Epithelial cell of esophagus (primary cell): ENCODE results near the gene C8G.

ENCODE experiments used
- DNase-seq: peaks from one replicate; pipeline ENCODE4 v3.0.0; 2010; ENCODE audit warnings: low read depth
- H3K4me3 ChIP-seq: 2 replicates; pipeline ENCODE4 v1.5.1; 2011; ENCODE audit warnings: mild to moderate bottlenecking, low read length, control low read depth
- CTCF ChIP-seq: IDR thresholded peaks from 2 replicates; pipeline ENCODE4 v1.5.1; 2011; ENCODE audit warnings: low read depth, mild to moderate bottlenecking, low read length, control low read depth, inconsistent platforms; ENCODE audit not compliant: insufficient read depth; ENCODE audit errors: missing control alignments

The C8G gene

DNA sequence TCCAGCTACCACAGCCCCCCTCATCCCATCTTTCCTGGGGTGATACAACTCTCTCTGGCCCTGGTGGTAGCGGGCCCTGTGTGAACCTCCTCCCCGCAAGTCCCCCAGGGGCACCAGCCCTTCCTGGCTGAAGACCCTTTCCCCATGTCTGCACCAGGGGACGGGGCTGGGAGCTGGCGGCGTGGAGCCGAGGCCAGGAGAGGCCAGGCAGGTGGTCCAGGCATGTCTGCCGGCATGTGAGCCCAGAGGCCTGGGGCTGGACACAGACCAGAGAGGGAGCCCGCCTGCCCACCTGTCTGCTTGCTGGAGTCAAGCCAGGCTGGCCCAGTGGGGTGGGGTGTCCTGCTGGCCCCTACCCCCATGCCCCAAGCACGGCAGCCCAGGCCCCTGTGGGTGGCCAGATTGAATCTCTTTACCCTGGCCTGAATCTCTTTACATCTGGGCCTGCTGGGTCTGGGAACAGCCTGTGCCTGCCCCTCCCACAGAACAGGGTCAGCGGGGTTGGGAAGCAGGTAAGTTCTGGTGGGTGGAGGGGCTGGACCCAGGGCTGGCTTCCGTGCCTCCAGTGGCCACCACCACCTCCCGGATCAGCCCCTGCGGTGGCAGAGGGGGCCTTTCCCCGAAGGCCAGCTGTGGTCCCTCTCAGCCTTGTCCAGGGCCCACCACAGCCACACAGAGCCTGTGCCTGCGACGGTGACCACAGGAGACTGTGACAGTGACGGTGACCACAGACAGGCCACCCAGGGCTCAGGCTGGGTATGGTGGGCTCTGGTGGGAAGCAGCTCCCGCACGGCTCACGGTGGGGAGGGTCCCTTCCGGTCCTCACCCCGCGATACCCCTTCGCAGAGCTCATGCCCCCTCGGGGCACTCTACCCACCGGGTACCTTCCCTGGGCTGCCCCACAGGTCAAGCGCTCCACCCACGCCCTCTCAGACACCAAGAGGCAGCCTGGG is 14.1 kb downstream of the C8G start:
- TF ChIP-seq CTCF = no peak
- DNase-seq = no peak
- no peak overlapping the region for H3K4me3 ChIP-seq

DNA sequence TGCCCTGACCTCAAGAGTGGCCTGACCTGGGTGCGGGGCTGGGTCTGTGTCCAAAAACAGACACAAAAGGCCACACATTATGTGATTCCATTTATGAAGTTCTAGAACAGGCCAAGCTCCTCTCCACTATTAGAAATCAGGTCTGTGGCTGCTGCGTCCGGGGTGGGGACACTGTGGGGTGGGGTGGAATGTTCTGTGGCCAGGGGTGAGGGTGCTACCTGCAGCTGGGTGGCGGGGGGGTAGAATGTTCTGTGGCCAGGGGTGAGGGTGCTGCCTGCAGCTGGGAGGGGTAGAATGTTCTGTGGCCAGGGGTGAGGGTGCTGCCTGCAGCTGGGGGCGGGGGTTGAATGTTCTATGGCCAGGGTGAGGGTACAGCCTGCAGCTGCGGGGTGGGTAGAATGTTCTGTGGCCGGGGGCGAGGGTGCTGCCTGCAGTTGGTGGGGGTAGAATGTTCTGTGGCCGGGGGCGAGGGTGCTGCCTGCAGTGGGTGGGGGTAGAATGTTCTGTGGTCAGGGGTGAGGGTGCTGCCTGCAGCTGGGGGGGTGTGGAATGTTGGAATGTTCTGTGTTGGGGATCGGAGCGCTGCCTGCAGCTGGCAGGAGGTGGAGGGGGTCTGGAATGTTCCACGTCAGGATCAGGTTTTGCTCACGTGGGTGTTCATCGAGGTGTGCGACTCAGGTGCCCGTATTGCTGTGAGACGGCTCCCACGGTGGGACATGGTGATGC is 15.3 kb downstream of the C8G start:
- H3K4me3 ChIP-seq = no peak overlapping the region
- DNase-seq = no peak
- TF ChIP-seq CTCF = no peak

GRCh38 chr9:136960938-136961275 is 15.9 kb downstream of the C8G start:
- DNase-seq = no peak
- no peak overlapping the region for H3K4me3 ChIP-seq
- TF ChIP-seq CTCF = no peak

GRCh38 chr9:136961279-136962065 is 16.4 kb downstream of the C8G start:
- no peak overlapping the region for H3K4me3 ChIP-seq
- TF ChIP-seq CTCF = no peak

GRCh38 chr9:136962163-136962562 is 17.1 kb downstream of the C8G start:
- no peak for TF ChIP-seq CTCF
- no peak for DNase-seq
- H3K4me3 ChIP-seq = no peak overlapping the region

More at GRCh38 chr9:136961279-136962065, 16.4 kb downstream of the C8G start:
- no peak for DNase-seq

GRCh38 chr9:136962701-136963248 is 17.7 kb downstream of the C8G start:
- TF ChIP-seq CTCF = no peak
- H3K4me3 ChIP-seq = no peak overlapping the region
- no peak for DNase-seq
